Liver (tissue), 9 donors: Measurements from ENCODE around the gene ANKS3. TPM values are rescaled to one million over a fixed set of nuclear protein-coding genes. Genes with fewer than 3 reads are reported as not detected.

ENCODE experiments used
- DNase-seq: peaks from one replicate; pipeline ENCODE4 v3.0.0-alpha.2; 2017; ENCODE audit warnings: low spot score
- H3K27ac ChIP-seq, 2 donors: one replicate each; pipeline ENCODE4 v1.7.0; 2013; ENCODE audit warnings: inconsistent platforms in 2 of 2, low read length in 2 of 2, control low read depth in 1 of 2, low read depth in 1 of 2, mild to moderate bottlenecking in 1 of 2
- H3K27me3 ChIP-seq, 4 donors: one replicate each; pipeline versions ENCODE4 v1.6.1 to v1.7.0; 2013; ENCODE audit warnings: low read length in 3 of 4, inconsistent platforms in 1 of 4, mild to moderate bottlenecking in 1 of 4, moderate library complexity in 1 of 4; ENCODE audit not compliant: control insufficient read depth in 4 of 4, insufficient read depth in 4 of 4
- H3K36me3 ChIP-seq, 4 donors: one replicate each; pipeline versions ENCODE4 v1.6.1 to v1.7.0; 2013; ENCODE audit warnings: low read length in 3 of 4, mild to moderate bottlenecking in 3 of 4, low read depth in 1 of 4, moderate library complexity in 1 of 4; ENCODE audit not compliant: control insufficient read depth in 4 of 4, insufficient read depth in 3 of 4
- H3K4me1 ChIP-seq, 4 donors: one replicate each; pipeline versions ENCODE4 v1.6.1 to v1.7.0; 2013; ENCODE audit warnings: low read length in 3 of 4, mild to moderate bottlenecking in 3 of 4, moderate library complexity in 1 of 4; ENCODE audit not compliant: control insufficient read depth in 4 of 4, insufficient read depth in 4 of 4
- H3K4me3 ChIP-seq, 3 donors: one replicate each; pipeline versions ENCODE4 v1.6.1 to v1.7.0; 2013; ENCODE audit warnings: low read length in 3 of 3, control low read depth in 1 of 3, low read depth in 1 of 3, mild to moderate bottlenecking in 1 of 3
- H3K9ac ChIP-seq, 2 donors: one replicate each; pipeline ENCODE4 v1.7.0; 2013; ENCODE audit warnings: low read length in 2 of 2, mild to moderate bottlenecking in 2 of 2, moderate library complexity in 2 of 2, control low read depth in 1 of 2, low read depth in 1 of 2
- H3K9me3 ChIP-seq, 4 donors: one replicate each; pipeline versions ENCODE4 v1.6.1 to v1.7.0; 2013; ENCODE audit warnings: low read length in 3 of 4; ENCODE audit not compliant: control insufficient read depth in 4 of 4
- ATF3 ChIP-seq: IDR thresholded peaks from 2 replicates; pipeline ENCODE4 v1.6.1; 2016; ENCODE audit warnings: antibody characterized with exemption
- EGR1 ChIP-seq, 2 donors: IDR thresholded peaks; 2 replicates each; pipeline ENCODE4 v1.6.1; 2016 to 2018; ENCODE audit warnings: antibody characterized with exemption in 2 of 2, low read depth in 2 of 2
- FOXA1 ChIP-seq: IDR thresholded peaks from 2 replicates; pipeline ENCODE4 v1.6.1; 2016; ENCODE audit warnings: antibody characterized with exemption
- FOXA2 ChIP-seq: IDR thresholded peaks from 2 replicates; pipeline ENCODE4 v1.6.1; 2016; ENCODE audit warnings: antibody characterized with exemption
- GABPA ChIP-seq, 2 donors: IDR thresholded peaks in 1 of 2; conservative IDR thresholded peaks in 1 of 2; 2 replicates each; pipeline ENCODE4 v1.6.1; 2016; ENCODE audit warnings: antibody characterized with exemption in 2 of 2, mild to moderate bottlenecking in 1 of 2, moderate library complexity in 1 of 2
- HNF4A ChIP-seq, 2 donors: conservative IDR thresholded peaks; 2 replicates each; pipeline ENCODE4 v1.6.1; 2016; ENCODE audit warnings: antibody characterized with exemption in 2 of 2, mild to moderate bottlenecking in 2 of 2
- HNF4G ChIP-seq: IDR thresholded peaks from 2 replicates; pipeline ENCODE4 v1.6.1; 2016; ENCODE audit warnings: antibody characterized with exemption
- JUND ChIP-seq, 2 donors: IDR thresholded peaks; 2 replicates each; pipeline ENCODE4 v1.6.1; 2016; ENCODE audit warnings: antibody characterized with exemption in 2 of 2
- NR2F2 ChIP-seq: IDR thresholded peaks from 2 replicates; pipeline ENCODE4 v1.6.1; 2016; ENCODE audit warnings: antibody characterized with exemption
- REST ChIP-seq: IDR thresholded peaks from 2 replicates; pipeline ENCODE4 v1.6.1; 2016; ENCODE audit warnings: antibody characterized with exemption, mild to moderate bottlenecking
- RXRA ChIP-seq, 2 donors: IDR thresholded peaks; 2 replicates each; pipeline ENCODE4 v1.6.1; 2017 to 2018; ENCODE audit warnings: antibody characterized with exemption in 2 of 2, mild to moderate bottlenecking in 1 of 2
- SP1 ChIP-seq: IDR thresholded peaks from 2 replicates; pipeline ENCODE4 v1.6.1; 2018; ENCODE audit warnings: antibody characterized with exemption, mild to moderate bottlenecking
- TAF1 ChIP-seq: conservative IDR thresholded peaks from 2 replicates; pipeline ENCODE4 v1.6.1; 2016; ENCODE audit warnings: antibody characterized with exemption, mild to moderate bottlenecking
- YY1 ChIP-seq: IDR thresholded peaks from 2 replicates; pipeline ENCODE4 v1.6.1; 2016; ENCODE audit warnings: antibody characterized with exemption, mild to moderate bottlenecking
- ZBTB33 ChIP-seq: IDR thresholded peaks from 2 replicates; pipeline ENCODE4 v1.6.1; 2016; ENCODE audit warnings: antibody characterized with exemption
- WGBS: extraction: QIAGEN DNeasy Blood & Tissue Kit; methylation state at CpG from one replicate; pipeline ENCODE4 v1.1.7; 2013; 5-methylcytosine and 5-hydroxymethylcytosine counted together
- polyA plus RNA-seq, 2 donors: library from polyadenylated mRNA; stranded (reverse) in 1 of 2; unstranded in 1 of 2; fragments of 200-250 nt in 1 of 2; fragments of >200 nt in 1 of 2; fragmentation: Nextera tagmentation in 1 of 2; extraction: Ambion mirVana in 1 of 2; gene quantifications; one replicate each; pipeline versions ENCODE4 v1.2.1 to v1.2.3, GENCODE V29; 2013 to 2015
- total RNA-seq, 2 donors: library from RNA; depleted of rRNA; stranded (reverse); fragments of >200 nt; gene quantifications; one replicate each; pipeline ENCODE4 v1.2.3, GENCODE V29; 2014
- TF ChIP-seq, protein P1 (sequence below): fragments of 150-350 bp; IDR thresholded peaks from 2 replicates; pipeline ENCODE4 v1.5.1; 2017; ENCODE audit warnings: improper control_type of control experiment, low read depth, low read length; ENCODE audit not compliant: missing input control
- donor health status: healthy.
- donor health status: healthy.
- donor health status: healthy.
- donor health status: healthy.
- donor health status: healthy.

The ANKS3 gene
- total and polyA plus RNA-seq, 4 donors, result 4.0 to 14.0 (median 4.7) TPM

DNA sequence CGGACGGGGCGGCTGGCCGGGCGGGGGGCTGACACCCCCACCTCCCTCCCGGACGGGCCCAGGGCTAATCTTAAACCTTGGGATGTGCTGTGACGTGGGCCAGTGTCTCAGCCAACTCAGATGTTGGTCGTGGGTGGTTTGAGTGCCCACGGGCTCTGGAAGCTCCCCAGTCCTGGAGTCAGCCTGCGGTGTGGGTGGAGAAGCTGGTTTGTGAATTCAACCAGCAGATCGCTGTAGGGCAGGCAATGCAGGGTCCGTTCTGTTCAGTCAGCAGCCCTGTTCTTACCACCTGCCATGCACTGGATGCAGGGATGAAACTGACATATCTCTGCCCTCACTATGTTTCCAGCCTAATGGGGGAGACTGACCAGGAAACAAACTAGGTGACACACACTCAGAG, 40.9 kb upstream of the ANKS3 start:
- Histone ChIP-seq H3K4me3 (no peak overlapping the region), H3K4me1 (no peaks in the 10 kb centered on the region), H3K36me3 (no peaks in the 10 kb centered on the region), H3K9ac (no peak overlapping the region), H3K27ac (no peak overlapping the region), H3K9me3 (no peaks in the 10 kb centered on the region), H3K27me3 (no peaks in the 10 kb centered on the region)
- WGBS, result 93% methylated on average over 13 of the region's 13 CpGs
- TF ChIP-seq ZBTB33 (no peak), HNF4A (conservative IDR thresholded peaks at IDR 0.05) (no peak), YY1 (no peak), EGR1 (IDR thresholded peaks at IDR 0.05; ENCODE audit: low read depth in 2 of 2) (no peak), FOXA2 (no peak), RXRA (IDR thresholded peaks at IDR 0.05) (no peak), ATF3 (no peak), JUND (IDR thresholded peaks at IDR 0.05) (no peak), HNF4G (no peak), GABPA (IDR thresholded peaks at IDR 0.05 in 1 of 2, conservative IDR thresholded peaks at IDR 0.05 in 1 of 2) (no peak), FOXA1 (no peak), NR2F2 (no peak), REST (no peak)
- TF ChIP-seq, protein P1, sequence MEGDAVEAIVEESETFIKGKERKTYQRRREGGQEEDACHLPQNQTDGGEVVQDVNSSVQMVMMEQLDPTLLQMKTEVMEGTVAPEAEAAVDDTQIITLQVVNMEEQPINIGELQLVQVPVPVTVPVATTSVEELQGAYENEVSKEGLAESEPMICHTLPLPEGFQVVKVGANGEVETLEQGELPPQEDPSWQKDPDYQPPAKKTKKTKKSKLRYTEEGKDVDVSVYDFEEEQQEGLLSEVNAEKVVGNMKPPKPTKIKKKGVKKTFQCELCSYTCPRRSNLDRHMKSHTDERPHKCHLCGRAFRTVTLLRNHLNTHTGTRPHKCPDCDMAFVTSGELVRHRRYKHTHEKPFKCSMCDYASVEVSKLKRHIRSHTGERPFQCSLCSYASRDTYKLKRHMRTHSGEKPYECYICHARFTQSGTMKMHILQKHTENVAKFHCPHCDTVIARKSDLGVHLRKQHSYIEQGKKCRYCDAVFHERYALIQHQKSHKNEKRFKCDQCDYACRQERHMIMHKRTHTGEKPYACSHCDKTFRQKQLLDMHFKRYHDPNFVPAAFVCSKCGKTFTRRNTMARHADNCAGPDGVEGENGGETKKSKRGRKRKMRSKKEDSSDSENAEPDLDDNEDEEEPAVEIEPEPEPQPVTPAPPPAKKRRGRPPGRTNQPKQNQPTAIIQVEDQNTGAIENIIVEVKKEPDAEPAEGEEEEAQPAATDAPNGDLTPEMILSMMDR, result no peak
- no peak for DNase-seq

GRCh38 chr16:4772351-4772750, 38.3 kb upstream of the ANKS3 start:
- TF ChIP-seq JUND (IDR thresholded peaks at IDR 0.05), result no peak
- TF ChIP-seq ATF3, result no peak
- TF ChIP-seq TAF1, result no peak
- TF ChIP-seq EGR1 (IDR thresholded peaks at IDR 0.05; ENCODE audit: low read depth in 2 of 2), result no peak
- no peak for TF ChIP-seq GABPA (IDR thresholded peaks at IDR 0.05 in 1 of 2, conservative IDR thresholded peaks at IDR 0.05 in 1 of 2)
- TF ChIP-seq SP1, result no peak
- no peak for TF ChIP-seq FOXA2
- no peak for TF ChIP-seq YY1
- TF ChIP-seq REST, result no peak
- WGBS, result 92% methylated on average over 5 of the region's 5 CpGs
- no peaks in the 10 kb centered on the region for H3K9me3 ChIP-seq
- no peak overlapping the region for H3K9ac ChIP-seq
- DNase-seq, result no peak
- no peak overlapping the region for H3K27ac ChIP-seq
- H3K4me3 ChIP-seq, result no peak overlapping the region
- no peaks in the 10 kb centered on the region for H3K27me3 ChIP-seq
- no peaks in the 10 kb centered on the region for H3K36me3 ChIP-seq
- peaks cover 3 to 16% (median 14%) of the 10 kb centered on the region in 4 donors for H3K4me1 ChIP-seq
